ENCODE measurements around the gene PRIMA1. TPM values are rescaled to one million over a fixed set of nuclear protein-coding genes. Genes with fewer than 3 reads are reported as not detected.

Gene PRIMA1
- total RNA-seq, 1 experiment from 2014 or later: 2.3 TPM

GRCh38 chr14:93748208-93749075, 39.8 kb downstream of the PRIMA1 start:
- peak overlapping the region; percentile 0 to 84 (median 22); a peak in 4 of 7 replicates for H3K27ac Mint-ChIP-seq
- H3K27me3 ChIP-seq (ENCODE audit: insufficient read depth, low read length): no peaks in the 10 kb centered on the region
- no peak overlapping the region for H3K9ac ChIP-seq (ENCODE audit: extremely low read depth, insufficient read length, low read length)
- H3K4me3 Mint-ChIP-seq: no peak overlapping the region
- H3K18ac ChIP-seq (ENCODE audit: insufficient read length, low read depth, low read length): no peak overlapping the region
- no peak overlapping the region for H2AFZ ChIP-seq (ENCODE audit: low read length)
- no peak overlapping the region for H3T11ph ChIP-seq (ENCODE audit: low read length)
- H2BK20ac ChIP-seq (ENCODE audit: low read depth, low read length, poor library complexity, severe bottlenecking): no peak overlapping the region
- no peaks in the 10 kb centered on the region for H3K79me2 ChIP-seq (ENCODE audit: insufficient read depth, low read length)
- H4K20me1 ChIP-seq (ENCODE audit: control insufficient read depth, insufficient read depth, insufficient read length): no peaks in the 10 kb centered on the region
- no peak overlapping the region for H3K27ac ChIP-seq (ENCODE audit: insufficient read length, low read depth, low read length)
- H3K4me1 Mint-ChIP-seq: peaks cover 18 to 19% of the 10 kb centered on the region in 2 experiments
- no peak overlapping the region for H2AK5ac ChIP-seq (ENCODE audit: insufficient read length, low read length)
- no peak overlapping the region for H4K8ac ChIP-seq (replicated peaks; ENCODE audit: insufficient read length, low read depth, low read length)
- DNase-seq: no peak
- no peak overlapping the region for H3K23ac ChIP-seq (ENCODE audit: insufficient read length, low read depth, low read length)
- H3K27me3 Mint-ChIP-seq (ENCODE audit: low read depth): no peaks in the 10 kb centered on the region; the same call in 1 of the 2 replicates
- H3K56ac ChIP-seq (ENCODE audit: insufficient read length, low read depth, low read length): no peak overlapping the region
- no peak overlapping the region for H4K91ac ChIP-seq (ENCODE audit: insufficient read length, low read depth, low read length)
- H3K23me2 ChIP-seq (ENCODE audit: insufficient read length, low read depth, low read length, poor library complexity, severe bottlenecking): no peaks in the 10 kb centered on the region
- H4K5ac ChIP-seq (ENCODE audit: insufficient read length, low read depth, low read length): no peak overlapping the region
- no peaks in the 10 kb centered on the region for H3K9me3 Mint-ChIP-seq
- H2BK12ac ChIP-seq (ENCODE audit: insufficient read length, low read depth, low read length): no peak overlapping the region
- H2BK120ac ChIP-seq (ENCODE audit: low read depth, low read length, poor library complexity, severe bottlenecking): no peak overlapping the region
- H3K9me3 ChIP-seq (ENCODE audit: control insufficient read depth, low read depth, low read length): no peaks in the 10 kb centered on the region
- whole genome bisulfite sequencing (ENCODE audit: extremely low coverage, insufficient read length, low lambda C conversion rate): no CpG with 5 or more reads among the region's 25 CpGs
- no peak overlapping the region for H3K4ac ChIP-seq (ENCODE audit: low read depth, low read length)
- H3K4me1 ChIP-seq (ENCODE audit: insufficient read depth, low read length): no peaks in the 10 kb centered on the region
- H3K79me1 ChIP-seq (ENCODE audit: insufficient read depth, low read depth, low read length, poor library complexity, severe bottlenecking): no peaks in the 10 kb centered on the region
- TF ChIP-seq CTCF (conservative IDR thresholded peaks at IDR 0.05): no peak
- no peak overlapping the region for H3K4me2 ChIP-seq (ENCODE audit: insufficient read depth, insufficient read length, low read length)
- no peak overlapping the region for H2BK5ac ChIP-seq (ENCODE audit: insufficient read length, low read length)
- H2BK15ac ChIP-seq (ENCODE audit: low read depth, low read length): no peak overlapping the region
- 0 out of 2 replicates have a peak overlapping the region, but pooled peaks have one; percentile 30 for H3K14ac ChIP-seq (ENCODE audit: insufficient read depth, low read length)
- H3K36me3 Mint-ChIP-seq (ENCODE audit: insufficient read depth in 1 of 3, low read depth in 3 of 3): no peaks in the 10 kb centered on the region

Measured in H9 (cell line).